NCI-H2029 treated with DMSO at 0.1 percent for 48 hours (cell line): ENCODE measurements around the gene CFAP20DC.
"Not testable (repeated sequence)": the region's sequence is repeated elsewhere in the genome, so short reads cannot be mapped to it uniquely, and the experiment has no call there.

ENCODE experiments used
- DNase-seq: peaks from one replicate; lab custom pipeline; 2025; lab: John Stamatoyannopoulos, UW

The CFAP20DC gene

DNA sequence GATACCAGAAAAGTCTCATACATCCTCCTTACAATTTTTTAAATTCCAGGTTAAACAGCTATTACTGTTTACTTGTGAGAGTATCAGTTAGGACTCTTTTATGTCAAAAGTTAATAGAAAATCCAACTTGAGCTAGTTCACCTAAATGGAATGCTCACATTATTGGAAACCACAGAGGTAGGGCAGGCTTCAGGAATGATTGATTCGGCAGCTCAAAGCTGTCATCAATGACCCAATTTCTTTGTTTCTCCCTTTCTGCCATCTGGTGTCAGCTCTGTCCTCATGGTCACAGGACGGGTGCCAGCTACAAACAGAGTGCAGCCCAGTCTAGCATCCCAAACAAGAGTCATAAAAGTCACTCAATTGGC is 32.2 kb downstream of the CFAP20DC start:
- DNase-seq, result no peak

GRCh38 chr3:59016930-59017616 is 32.8 kb downstream of the CFAP20DC start:
- no peak for DNase-seq

- no peak for DNase-seq
Measured at GRCh38 chr3:59013611-59014010, 36.2 kb downstream of the CFAP20DC start.

DNA sequence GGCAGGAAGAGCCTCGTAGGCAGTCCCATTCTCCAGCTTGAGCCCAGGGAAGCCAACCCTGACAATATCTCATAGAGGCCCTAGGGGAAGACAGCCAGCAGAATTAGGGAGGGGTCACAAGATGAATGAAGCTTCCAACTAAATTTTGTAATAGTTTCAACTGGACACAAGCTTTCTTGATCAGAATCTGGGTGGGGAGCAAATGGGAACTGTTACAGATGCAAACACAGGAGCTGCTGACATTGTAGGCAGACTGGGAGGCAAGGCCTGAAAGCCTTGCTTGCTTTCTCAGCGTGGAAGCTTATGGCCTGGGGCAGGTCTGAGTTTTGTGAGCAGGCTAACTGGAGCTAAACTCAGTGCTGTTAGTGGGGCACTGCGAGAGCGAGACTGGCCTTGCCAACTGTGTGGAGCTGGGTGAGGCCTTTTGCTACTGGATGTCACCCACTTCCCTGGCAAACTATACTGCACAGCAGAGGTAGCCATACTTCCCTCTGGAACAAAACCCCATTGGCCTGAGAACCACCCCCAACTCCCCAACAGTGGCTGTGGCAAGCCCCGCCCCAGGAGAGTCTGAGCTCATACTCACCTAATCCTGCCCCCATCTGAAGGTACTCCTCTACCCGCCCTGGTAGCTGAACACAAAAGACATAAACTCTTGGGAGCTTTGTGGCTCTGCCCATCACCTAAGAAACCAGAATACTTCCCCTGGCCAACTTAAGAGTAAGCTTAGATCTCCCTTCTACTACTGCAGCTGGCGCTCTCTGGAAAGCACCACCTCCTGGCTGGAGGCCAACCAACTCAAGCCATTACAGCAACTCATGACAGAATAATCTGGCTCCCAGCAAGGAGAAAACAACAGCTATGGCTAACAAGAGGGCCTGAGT is 42.9 kb downstream of the CFAP20DC start:
- DNase-seq, result no peak

- no peak for DNase-seq
Measured at GRCh38 chr3:59001675-59002074, 48.1 kb downstream of the CFAP20DC start.

GRCh38 chr3:58999774-59000160 is 50.1 kb downstream of the CFAP20DC start:
- no peak for DNase-seq

DNA sequence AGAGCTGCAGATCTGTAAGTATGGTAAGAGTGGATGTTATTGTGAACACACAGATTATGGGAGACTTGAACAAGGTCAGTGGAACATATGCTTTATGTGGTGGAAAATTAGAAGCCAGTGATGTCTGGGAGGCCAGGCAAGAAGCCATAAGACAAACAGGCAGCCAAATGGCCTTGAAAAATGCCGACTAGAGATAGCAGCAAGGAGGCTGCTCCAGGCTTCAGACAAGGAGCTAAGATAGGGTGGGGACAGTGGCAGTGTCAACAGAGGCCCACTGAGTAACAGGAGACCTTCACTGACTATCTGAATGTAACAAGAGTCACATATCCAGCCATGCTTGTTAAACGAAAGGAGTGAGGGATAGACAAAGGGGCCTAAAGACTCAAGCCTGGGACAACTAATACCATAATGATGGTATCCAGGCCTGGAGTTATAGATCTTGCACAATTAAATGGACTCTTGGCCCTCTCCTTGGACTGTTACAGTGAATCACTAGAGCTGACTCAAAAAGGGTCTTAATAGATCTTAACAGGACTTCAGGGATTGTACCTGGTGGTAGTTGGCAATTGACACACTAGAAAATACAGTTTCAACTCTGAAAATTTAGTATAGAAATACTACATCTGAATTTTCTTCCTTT is 50.6 kb downstream of the CFAP20DC start:
- no peak for DNase-seq

DNA sequence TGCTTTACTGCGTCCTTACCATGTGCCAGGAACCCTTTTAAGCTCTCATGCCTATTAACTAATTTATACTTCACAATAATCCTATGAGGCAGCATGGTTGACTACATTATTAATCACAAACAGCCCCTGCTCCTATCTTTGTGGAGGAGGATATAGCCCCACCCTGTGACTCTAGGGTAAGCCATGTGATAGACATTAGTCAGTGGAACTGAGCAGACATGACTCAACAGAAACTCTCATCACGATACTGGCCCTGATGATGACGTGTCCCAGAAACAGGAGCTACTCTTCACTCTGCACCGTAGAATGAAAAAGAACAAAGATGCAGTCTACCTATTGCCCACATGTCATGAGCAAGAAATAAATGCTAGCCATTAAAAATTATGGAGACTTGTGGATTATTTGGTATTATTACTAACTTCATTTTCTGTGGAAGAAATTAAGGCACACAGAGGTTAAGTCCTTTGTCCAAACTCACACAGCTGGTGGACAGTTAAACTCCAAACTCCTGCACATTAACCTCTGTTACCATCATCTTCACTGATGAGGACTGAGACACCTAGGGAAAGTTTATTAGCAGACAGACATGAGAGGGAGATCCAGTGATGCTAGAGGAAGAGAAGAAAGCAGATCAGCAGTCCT is 51.2 kb downstream of the CFAP20DC start:
- no peak for DNase-seq

DNA sequence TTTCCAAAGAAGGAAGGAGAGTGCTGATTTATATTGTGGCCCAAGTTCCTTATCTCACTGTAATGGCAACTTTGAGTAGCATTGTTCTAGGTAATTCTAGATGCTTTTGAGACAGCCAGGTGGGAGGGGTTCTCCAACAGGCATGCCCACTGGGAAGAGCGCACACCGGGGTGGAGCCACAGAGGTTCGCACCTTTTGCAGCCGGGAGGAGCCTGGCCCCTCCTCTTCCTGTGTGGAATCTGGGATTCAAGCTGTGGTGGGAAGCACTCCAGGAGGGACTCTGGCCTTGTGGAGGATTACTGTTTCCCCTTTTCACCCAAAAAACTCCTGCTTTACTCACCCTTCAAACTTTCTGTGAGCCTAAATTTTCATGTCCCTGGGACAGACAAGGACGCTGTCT is 53.1 kb downstream of the CFAP20DC start:
- DNase-seq, result no peak

GRCh38 chr3:58994746-58995330 is 55.0 kb downstream of the CFAP20DC start:
- peak; percentile 21 for DNase-seq

GRCh38 chr3:58993547-58993946 is 56.3 kb downstream of the CFAP20DC start:
- no peak for DNase-seq

DNA sequence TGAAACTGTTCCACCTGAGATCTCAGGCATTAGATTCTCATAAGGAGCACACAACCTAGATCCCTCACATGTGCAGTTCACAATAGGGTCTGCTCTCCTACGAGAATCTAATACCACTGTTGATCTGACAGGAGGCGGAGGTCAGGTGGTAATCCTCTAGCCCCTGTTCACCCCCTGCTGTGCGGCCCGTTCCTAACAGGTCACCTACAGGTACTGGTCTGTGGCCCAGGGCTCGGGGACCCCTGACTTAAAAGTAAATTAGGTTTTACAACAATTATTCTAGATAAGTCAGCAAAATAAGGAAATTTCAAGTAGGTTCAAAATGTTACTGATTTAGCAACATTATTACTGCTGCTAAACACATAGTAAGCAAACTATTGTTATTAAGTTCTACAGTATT is 58.2 kb downstream of the CFAP20DC start:
- DNase-seq, result no peak

DNA sequence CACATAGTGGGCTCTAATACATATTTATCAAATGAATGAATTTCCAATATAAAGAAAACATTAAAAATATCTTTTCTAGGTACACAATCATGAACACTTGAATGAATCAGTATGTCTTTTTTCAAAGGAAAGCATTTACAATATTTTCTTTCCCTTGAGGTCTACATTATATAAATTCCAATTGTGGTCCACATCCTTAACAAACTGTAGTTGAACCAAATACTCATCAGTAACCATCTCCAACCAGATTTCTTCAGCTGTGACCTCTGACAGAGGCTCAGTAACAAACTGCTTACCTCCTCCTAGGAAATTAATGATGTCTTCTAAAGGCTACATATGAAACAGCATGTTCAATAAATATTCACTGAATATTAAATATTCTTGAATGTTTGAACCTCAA is 58.8 kb downstream of the CFAP20DC start:
- DNase-seq, result no peak

DNA sequence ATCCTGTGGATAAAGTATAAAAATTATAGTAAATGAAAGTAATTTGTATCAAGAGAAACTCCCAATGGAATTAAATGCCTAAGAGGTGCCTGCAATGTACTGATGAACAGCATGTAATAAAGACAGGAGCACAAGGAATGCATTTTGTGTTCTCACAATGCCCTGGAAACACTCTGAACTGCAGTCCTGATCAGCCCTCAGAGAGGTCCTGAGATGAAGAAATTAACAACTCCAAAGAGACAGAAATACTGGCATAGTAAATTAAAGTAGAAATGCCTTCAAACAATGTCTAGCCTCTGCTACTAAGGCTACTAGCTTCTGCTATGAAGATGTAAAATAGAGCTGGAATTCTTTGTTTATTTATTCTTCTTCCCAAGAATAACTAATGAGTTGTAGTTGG is 59.9 kb downstream of the CFAP20DC start:
- no peak for DNase-seq

DNA sequence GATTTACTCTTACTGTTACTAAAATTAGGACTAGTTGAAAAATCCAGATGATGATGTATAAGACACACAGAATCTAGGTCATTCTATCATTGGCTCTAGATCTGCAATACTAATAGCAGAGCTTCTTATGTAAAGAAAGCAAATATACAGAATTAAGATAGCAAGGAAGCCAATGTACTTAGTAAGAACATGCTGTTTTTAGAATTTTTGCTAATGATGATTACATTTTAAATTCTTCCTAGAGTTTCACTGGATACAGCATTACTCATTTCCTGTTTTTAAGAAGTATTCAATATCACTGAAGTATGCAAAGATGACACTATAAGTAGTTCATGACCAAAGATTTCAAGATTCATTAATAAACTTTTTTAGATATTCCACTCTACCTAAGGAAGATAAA is 60.7 kb downstream of the CFAP20DC start:
- DNase-seq, result no peak

- no peak for DNase-seq
Measured at GRCh38 chr3:58988041-58988440, 61.8 kb downstream of the CFAP20DC start.

- no peak for DNase-seq
Measured at GRCh38 chr3:58986654-58987053, 63.2 kb downstream of the CFAP20DC start.

DNA sequence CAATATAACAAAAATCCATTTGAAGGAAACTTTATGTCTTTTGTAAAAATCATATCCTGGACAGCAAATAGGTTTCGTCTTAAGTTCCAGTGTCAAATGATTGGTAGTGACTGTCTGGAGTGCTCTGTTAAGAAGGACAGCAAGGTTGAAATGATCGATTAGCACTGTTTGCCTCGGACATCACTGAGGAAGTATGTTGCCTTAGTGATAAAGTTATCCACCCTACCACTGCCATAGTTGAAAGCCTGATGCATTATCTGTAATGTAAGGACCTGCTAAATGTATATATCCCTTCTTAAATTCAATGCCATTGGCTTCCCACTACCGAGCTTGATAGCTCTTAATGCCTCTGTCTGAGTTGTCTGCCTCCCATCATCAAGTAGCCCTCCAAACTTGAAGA is 70.0 kb downstream of the CFAP20DC start:
- no peak for DNase-seq

GRCh38 chr3:58973796-58974195 is 76.0 kb downstream of the CFAP20DC start:
- no peak for DNase-seq

GRCh38 chr3:58967866-58968265 is 82.0 kb downstream of the CFAP20DC start:
- not testable (repeated sequence) for DNase-seq

DNA sequence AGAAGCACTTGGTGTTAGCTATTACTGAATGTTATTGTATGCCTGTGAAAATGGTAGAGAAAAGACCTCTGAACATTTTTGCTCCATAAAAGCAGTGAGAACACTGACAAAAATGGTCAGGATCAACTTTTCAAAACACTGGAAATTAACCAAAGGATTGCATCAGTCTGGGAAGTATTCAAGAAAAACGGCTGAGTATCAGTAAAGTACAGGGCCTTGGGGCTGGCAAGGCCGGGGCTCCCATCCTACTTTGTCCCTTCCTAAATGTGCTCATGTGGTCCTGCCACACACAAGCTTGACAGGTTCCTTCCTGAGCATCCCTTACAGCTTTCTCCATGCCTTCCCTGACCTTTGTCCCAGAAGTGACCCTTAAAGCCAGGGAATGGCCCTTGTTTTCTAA is 84.0 kb downstream of the CFAP20DC start:
- no peak for DNase-seq

- no peak for DNase-seq
Measured at GRCh38 chr3:58963928-58964503, 85.8 kb downstream of the CFAP20DC start.
